ENCODE data around the gene ACAP1.

Gene ACAP1

DNA sequence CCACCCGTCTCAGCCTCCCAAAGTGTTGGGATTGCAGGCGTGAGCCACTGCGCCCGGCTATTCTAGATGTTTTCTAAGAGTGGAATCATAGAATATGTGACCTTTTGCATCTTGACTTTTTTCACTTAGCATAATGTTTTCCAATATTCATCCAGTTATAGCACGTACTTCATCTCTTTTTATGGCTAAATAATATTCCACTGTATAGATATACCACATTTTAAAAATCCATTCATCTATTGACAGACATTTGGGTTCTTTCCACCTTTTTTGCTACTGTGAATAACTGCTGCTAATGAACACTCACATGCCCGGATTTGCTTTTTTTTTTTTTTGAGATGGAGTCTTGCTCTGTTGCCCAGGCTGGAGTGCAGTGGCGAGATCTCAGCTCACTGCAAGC lies 32.1 kb upstream of the ACAP1 start:
- H3K4me1 Mint-ChIP-seq, result peaks cover 6 to 18% of the 10 kb centered on the region in 2 donors
- no peak for DNase-seq
- H3K4me3 Mint-ChIP-seq, result no peak overlapping the region
- ATAC-seq (replicated peaks), result no peak
- H3K27me3 Mint-ChIP-seq, result peaks cover 10 to 18% of the 10 kb centered on the region in 2 donors
- H3K27ac Mint-ChIP-seq, result no peak overlapping the region
- H3K9me3 Mint-ChIP-seq, result no peaks in the 10 kb centered on the region
- H3K36me3 Mint-ChIP-seq, result peaks cover 11 to 14% of the 10 kb centered on the region in 2 donors

DNA sequence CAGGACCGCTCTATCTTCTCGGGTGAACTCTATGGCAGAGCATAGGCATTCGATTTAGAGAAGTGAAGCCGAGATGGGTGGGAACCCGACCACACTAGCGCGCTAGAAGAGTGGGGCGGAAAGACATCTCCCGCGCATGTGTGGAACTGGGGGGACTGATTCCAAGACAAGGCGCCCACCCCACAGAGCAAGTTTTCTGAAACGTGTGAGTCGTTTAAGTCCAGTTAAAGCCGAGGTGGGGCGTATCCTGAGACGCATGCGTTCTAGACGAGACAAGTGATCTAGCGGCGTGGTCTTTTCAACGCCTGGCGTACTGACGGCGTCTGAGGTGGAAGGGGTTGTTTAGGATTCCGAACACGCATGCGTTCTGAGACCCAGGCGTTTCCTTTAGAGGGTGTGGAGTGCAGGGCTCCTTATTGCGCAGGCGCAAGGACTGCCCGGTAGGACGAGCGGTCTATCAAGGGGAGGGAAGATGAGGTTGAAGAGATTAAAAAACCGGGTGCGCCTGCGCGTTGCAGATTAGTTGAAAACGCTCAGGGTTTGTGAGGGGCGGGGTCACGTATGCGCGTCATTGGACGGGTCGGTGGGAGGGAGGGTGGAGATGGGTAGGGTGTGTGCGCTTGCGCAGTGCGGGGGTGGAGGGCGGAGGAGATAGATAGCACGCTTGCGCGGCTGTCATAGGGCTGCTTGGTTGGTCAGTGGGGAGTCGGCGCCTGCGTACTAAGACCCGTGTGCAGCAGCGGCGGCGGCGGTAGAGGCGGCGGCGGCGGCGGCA lies 29.2 kb upstream of the ACAP1 start, which contains the start of gene EIF5A:
EIF5A (plus strand) TSS at position 718 of the 775 bp plus-strand sequence. CDS start 2,008 bp downstream, outside the sequence.
- Mint-ChIP-seq H3K4me3 (peak within 1 kb of the TSS; percentile 87 to 90), H3K27me3 (peaks cover under 1 to 1% of the 10 kb centered on the region in 2 donors), H3K4me1 (peaks cover 28 to 47% of the 10 kb centered on the region in 2 donors), H3K36me3 (peaks cover 37 to 42% of the 10 kb centered on the region in 2 donors), H3K9me3 (no peaks in the 10 kb centered on the region), H3K27ac (peak within 1 kb of the TSS; percentile 99)
- peak; percentile 98 for DNase-seq
- ATAC-seq (replicated peaks), result peak; percentile 75 to 82

DNA sequence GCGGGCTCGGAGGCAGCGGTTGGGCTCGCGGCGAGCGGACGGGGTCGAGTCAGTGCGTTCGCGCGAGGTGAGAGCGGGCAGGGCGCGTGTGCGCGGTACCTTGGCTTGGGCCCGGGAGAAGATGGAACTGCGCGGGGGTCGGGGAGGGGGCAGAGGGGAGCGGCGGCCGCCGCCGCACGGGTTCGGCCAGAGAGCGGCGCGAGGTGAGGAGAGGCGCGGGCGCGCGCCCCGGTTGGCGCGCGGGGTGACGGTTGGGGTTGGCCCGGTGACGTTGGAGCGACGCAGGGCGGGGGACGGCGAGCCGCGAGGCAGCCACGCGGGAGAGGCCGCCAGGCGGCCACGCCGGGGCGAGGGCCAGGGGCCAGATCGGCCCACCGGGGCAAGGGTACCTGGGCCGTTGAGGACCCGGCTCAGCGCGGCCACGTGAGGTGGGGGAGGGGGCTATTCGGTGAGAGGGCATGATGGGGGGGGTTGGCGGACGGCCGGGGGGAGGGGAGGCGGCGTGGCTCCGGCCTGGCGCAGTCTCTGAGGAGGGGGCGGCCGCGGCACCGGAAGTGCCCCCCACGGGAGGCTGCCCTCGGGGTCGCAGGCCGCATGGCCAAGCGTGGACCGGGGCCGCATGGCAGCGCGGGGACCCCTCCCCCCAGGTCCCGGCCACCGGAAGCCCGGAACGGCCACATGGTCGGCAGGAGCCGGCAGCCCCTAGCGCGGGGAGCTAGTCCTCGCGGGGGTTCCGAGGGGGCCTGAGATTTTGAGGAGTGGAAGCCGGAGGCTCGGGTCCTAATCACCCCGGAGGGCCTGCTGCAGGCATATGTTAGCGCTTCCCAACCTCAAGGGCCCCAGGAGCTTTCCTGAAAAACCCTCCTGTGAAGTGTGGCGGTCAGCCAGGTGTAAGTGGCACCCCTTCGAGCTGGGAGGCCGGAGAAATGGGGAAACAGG lies 28.4 kb upstream of the ACAP1 start:
- Mint-ChIP-seq H3K27ac (peak overlapping the region; percentile 99), H3K36me3 (peaks cover 46 to 50% of the 10 kb centered on the region in 2 donors), H3K9me3 (no peaks in the 10 kb centered on the region), H3K4me1 (peaks cover 35 to 55% of the 10 kb centered on the region in 2 donors), H3K27me3 (no peaks in the 10 kb centered on the region), H3K4me3 (peak overlapping the region; percentile 87 to 90)
- peak; percentile 50 for DNase-seq
- peak; percentile 24 to 27 for ATAC-seq (replicated peaks)

DNA sequence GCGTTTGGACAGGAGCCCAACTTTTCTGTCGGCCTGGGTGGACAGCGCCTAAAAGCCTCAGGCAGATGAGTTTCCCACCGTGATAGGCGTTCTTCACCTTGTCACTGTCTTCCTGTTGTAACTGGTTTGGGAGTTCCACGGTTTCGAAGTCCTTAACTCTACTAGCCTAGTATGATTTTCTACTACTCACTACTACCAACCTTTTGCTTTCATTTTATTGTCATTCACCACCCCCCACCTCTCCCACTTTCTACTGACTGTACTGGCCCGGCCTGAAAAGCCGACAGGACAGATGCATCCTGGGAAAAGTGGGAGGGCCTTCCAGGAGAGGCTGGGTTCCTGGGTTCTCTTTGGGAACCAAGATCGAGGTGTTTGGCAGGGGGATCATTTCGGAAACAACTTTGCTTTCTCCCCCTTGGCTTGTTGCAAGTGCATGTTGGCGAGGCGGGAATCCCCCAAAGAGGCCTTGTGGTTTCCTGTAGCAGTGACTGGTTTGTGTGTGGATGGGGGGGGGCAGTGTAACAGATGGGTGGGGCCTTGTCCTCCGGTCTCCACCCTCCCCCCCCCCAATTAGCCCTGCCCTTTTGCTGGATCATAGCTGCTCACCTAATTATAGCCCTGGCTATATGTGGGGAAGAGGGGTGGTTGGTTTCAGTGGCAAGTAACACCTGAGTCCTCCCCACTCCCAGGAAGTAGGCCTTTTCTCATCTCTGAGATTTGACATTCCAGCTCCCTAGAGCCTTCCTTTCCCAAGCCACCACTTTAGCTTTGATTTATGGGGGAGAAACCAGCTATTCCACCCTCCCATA lies 27.5 kb upstream of the ACAP1 start:
- peaks cover 44 to 64% of the 10 kb centered on the region in 2 donors for H3K4me1 Mint-ChIP-seq
- peaks cover 50 to 59% of the 10 kb centered on the region in 2 donors for H3K36me3 Mint-ChIP-seq
- H3K27me3 Mint-ChIP-seq, result no peaks in the 10 kb centered on the region
- peak overlapping the region; percentile 87 to 90 for H3K4me3 Mint-ChIP-seq
- H3K27ac Mint-ChIP-seq, result peak overlapping the region; percentile 99
- peak; percentile 81 for DNase-seq
- H3K9me3 Mint-ChIP-seq, result no peaks in the 10 kb centered on the region
- ATAC-seq (replicated peaks), result peak; percentile 26 to 28

DNA sequence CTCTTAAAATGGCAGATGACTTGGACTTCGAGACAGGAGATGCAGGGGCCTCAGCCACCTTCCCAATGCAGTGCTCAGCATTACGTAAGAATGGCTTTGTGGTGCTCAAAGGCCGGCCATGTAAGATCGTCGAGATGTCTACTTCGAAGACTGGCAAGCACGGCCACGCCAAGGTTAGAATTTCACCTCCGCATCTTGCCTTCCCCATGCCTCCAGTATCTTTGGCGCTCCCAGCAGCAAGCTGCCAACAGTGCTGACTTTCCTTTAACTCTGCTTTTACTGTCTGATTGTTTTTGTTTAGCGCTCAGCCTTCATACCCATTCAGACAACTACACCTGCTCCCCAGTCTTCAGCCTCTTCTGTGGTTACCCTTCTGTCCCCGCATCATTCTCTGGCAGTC lies 26.7 kb upstream of the ACAP1 start:
- peaks cover 53 to 67% of the 10 kb centered on the region in 2 donors for H3K36me3 Mint-ChIP-seq
- peak overlapping the region; percentile 99 for H3K27ac Mint-ChIP-seq
- peak overlapping the region; percentile 87 to 90 for H3K4me3 Mint-ChIP-seq
- DNase-seq (no peak), ATAC-seq (replicated peaks) (no peak)
- no peaks in the 10 kb centered on the region for H3K27me3 Mint-ChIP-seq
- H3K4me1 Mint-ChIP-seq, result peaks cover 51 to 72% of the 10 kb centered on the region in 2 donors
- no peaks in the 10 kb centered on the region for H3K9me3 Mint-ChIP-seq

DNA sequence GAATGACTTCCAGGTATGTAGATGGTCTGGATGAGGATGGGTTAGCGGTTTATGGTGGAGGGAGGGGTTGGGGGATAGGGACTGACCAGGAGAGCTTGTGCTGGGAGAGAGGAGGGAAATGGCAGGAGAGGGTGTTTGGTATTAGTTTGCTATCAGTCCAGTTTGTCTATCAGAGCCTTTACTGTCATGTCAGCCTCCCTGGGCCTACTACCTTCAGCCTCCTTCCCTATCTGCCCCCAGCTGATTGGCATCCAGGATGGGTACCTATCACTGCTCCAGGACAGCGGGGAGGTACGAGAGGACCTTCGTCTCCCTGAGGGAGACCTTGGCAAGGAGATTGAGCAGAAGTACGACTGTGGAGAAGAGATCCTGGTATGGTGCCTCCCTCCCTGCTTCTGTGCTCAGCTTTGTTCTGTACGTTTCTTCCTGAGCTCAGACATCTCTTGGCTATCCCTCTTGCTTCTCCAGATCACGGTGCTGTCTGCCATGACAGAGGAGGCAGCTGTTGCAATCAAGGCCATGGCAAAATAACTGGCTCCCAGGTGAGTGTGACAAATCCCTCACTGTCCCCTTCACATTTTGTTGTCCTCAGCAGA lies 25.1 kb upstream of the ACAP1 start:
- H3K36me3 Mint-ChIP-seq, result peaks cover 60 to 79% of the 10 kb centered on the region in 2 donors
- peaks cover 56 to 88% of the 10 kb centered on the region in 2 donors for H3K4me1 Mint-ChIP-seq
- H3K27me3 Mint-ChIP-seq, result no peaks in the 10 kb centered on the region
- peak overlapping the region; percentile 87 to 90 for H3K4me3 Mint-ChIP-seq
- no peaks in the 10 kb centered on the region for H3K9me3 Mint-ChIP-seq
- peak overlapping the region; percentile 99 for H3K27ac Mint-ChIP-seq
- DNase-seq (no peak), ATAC-seq (replicated peaks) (no peak)

DNA sequence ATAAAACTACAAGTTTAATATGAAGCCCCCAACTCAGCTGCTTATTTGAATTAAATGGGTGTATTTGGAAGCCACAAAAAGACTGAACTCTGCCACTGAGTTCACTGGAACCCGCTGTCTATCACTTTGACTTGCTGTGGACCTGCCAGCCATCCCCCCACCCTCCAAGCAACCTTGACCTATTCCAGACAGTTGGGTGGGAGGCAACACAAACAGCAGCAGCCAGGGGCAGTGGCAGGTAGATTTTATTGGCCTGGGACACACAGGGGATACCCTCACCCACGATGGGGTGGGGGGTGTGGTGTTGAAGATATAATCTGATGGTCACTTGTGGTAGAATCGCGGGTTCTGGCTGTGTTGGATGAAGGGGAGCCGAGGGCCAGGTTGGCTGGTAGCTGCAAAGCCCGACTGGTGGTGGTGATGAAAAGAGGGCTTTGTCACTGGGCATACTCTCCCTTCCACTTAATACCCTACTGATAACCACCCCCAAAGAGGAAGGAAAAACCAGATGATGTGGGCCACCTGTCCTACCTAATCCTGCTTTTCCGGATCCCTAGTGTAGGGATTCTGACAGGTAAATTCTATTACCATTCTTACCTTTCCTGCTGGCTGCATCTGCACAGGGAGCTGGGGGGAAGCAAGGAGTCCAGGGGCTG lies 23.8 kb upstream of the ACAP1 start:
- no peak for DNase-seq
- Mint-ChIP-seq H3K36me3 (peaks cover 65 to 83% of the 10 kb centered on the region in 2 donors), H3K9me3 (no peaks in the 10 kb centered on the region), H3K27me3 (no peaks in the 10 kb centered on the region), H3K4me1 (peaks cover 57 to 87% of the 10 kb centered on the region in 2 donors), H3K4me3 (peak overlapping the region; percentile 83 to 87), H3K27ac (peak overlapping the region; percentile 86)
- ATAC-seq (replicated peaks), result no peak

DNA sequence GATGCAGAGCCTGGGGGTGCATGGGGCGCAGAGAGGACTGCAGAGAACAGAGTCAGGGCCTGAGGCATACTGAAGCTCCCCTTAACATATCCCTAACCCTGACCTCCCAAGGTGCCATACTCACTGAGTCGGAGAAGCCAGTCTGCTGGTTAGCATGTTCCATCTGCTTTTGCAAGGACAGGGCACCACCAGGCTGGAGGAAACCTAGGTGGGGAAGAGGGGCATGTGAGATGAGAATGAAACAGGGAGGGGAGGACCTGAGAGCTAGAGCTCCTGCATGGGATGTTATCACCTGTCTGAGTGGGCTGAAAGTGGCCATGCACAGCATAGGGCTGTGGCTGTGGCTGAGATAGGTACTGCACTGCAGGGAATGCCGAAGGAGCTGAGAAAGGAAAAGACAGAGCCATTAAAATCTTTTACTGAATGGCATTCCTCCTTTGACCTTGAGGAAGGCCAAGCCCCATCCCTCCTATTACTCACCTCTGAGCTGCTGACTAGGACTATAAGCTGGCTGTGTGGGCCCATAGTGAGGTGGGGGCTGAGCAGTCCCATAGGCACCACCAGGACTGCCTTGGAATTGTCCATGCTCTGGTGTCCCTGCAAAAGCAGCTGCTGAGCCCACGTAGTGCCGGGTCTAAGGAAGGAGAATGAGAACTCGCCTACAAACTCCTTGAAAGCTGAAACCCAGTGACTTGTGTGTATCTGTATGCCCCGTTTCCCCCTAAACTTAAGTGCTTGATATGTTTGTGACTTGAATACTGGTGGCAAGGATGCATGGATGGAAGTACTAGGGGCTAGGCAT lies 23.0 kb upstream of the ACAP1 start:
- H3K4me1 Mint-ChIP-seq, result peaks cover 59 to 90% of the 10 kb centered on the region in 2 donors
- peaks cover 68 to 88% of the 10 kb centered on the region in 2 donors for H3K36me3 Mint-ChIP-seq
- peak overlapping the region; percentile 83 to 87 for H3K4me3 Mint-ChIP-seq
- ATAC-seq (replicated peaks) (peak in 1 of 2 donors; percentile 13), DNase-seq (no peak)
- H3K27ac Mint-ChIP-seq, result peak overlapping the region; percentile 93
- no peaks in the 10 kb centered on the region for H3K9me3 Mint-ChIP-seq
- H3K27me3 Mint-ChIP-seq, result no peaks in the 10 kb centered on the region

DNA sequence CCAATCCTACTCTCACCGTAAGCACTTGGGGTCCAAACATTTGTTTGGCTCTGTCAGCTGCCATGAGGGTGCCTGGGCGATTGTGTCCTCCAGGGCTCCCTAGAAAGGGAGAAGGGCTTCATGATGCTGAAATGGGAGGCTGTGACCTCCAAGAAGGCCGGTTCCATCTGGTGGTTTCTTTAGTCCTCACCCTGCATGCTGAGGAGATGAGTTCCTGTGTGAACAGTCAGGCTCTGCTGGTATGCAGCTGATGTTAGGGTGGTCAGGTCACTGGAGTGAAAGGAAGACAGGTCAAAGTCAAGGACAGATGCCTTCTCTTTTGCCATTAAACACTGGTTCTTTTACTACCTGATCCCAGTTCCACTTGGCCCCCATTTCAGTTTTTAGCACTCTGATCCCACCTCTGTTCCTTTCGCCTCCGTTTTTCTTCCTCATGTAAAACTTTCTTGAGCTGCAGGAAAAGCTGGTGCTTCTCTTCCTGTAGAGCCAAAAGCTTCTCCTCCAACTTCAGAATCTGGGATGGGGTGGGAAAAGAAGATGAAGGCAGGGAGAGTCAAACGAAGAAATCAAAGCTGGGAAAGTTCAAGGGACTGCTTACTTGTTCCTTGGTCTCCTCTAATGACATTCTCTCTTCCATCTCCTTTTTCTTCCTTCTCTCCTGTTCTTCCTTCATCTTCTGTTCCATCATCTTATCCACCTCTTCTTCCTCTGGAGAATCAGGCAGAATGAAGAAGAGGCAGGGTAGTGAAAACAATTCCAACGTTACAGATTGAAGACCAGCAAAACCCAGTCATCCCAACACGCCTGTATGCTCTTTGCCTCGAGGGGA lies 22.2 kb upstream of the ACAP1 start:
- H3K4me1 Mint-ChIP-seq, result peaks cover 62 to 84% of the 10 kb centered on the region in 2 donors
- no peak for DNase-seq
- H3K27me3 Mint-ChIP-seq, result no peaks in the 10 kb centered on the region
- H3K4me3 Mint-ChIP-seq, result peak overlapping the region; percentile 83 to 87
- peak overlapping the region; percentile 93 for H3K27ac Mint-ChIP-seq
- ATAC-seq (replicated peaks), result peak in 1 of 2 donors; percentile 3
- H3K9me3 Mint-ChIP-seq, result no peaks in the 10 kb centered on the region
- H3K36me3 Mint-ChIP-seq, result peaks cover 68 to 87% of the 10 kb centered on the region in 2 donors

DNA sequence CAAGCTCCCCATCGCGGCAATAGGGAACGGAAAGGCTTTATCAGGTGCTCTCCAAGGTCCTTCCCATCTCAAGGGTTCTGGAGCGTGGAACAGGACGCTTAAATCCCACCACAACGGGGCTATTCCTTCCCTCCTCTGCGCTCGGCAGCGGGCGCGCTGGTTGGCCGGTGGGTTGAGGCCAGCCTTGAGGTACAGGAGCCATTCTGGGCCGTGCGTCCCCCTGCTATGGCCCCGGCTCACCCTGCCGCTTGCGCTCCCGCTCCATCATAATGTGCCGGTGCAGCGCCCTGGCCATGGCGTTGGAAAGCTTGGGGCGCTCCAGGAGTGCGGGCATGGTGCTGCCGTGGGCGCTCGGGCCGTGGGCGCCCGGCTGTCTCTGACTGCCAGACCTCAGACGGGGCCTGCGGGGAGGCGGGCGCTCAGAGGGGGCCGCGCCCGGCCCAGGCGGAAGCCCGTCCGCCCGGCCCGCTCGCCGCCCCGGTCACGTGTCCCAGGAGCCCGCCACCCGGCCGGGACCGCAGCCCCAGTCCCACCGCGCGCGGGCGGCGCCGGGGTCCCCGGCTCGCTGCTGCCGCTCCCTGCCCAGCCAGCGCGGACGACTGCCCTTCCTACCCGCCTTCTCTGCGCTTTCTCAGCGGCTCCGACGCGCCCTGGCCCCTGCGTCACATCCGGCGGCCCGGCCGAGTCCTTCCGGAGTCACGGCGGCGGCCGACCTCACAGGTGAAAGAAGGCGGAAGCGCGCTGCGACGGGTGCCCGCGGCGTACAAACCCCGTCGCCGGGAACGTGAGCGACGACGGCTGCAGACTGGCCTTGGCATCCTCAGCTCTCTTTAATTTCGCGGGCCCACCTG lies 21.4 kb upstream of the ACAP1 start, which contains the start of gene GPS2:
GPS2 (minus strand) TSS at position 642 of the 851 bp plus-strand sequence; CDS start at position 334, 308 bp downstream.
- Mint-ChIP-seq H3K4me1 (peaks cover 55 to 76% of the 10 kb centered on the region in 2 donors), H3K27ac (peak within 1 kb of the TSS; percentile 99), H3K36me3 (peaks cover 60 to 79% of the 10 kb centered on the region in 2 donors), H3K27me3 (no peaks in the 10 kb centered on the region), H3K9me3 (no peaks in the 10 kb centered on the region), H3K4me3 (peak within 1 kb of the TSS; percentile 83 to 97)
- DNase-seq, result peak; percentile 91
- peak; percentile 90 to 93 for ATAC-seq (replicated peaks)
